DMS79 treated with DMSO at 0.1 percent for 48 hours (cell line): ENCODE measurements around the gene CHD9.
"Not testable (repeated sequence)": the region's sequence is repeated elsewhere in the genome, so short reads cannot be mapped to it uniquely, and the experiment has no call there.

ENCODE experiments used
- DNase-seq: peaks from one replicate; lab custom pipeline; 2025; lab: John Stamatoyannopoulos, UW

Gene CHD9

DNA sequence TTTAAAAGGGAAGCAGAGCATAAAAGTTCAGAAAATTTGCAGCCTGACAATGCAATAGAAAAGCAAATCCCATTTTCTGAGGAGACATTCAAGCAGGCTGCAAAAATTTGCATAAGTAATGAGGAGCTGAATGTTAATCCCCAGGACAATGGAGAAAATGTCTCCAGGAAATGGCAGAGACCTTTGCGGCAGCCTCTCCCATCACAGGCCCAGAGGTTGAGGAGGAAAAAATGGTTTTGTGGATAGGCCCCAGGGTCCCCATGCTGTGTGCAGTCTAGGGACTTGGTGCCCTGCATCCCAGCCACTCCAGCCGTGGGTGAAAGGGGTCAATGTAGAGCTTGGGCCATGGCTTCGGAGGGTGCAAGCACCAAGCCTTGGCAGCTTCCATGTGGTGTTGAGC, 19.5 kb downstream of the CHD9 start:
- DNase-seq = not testable (repeated sequence)

DNA sequence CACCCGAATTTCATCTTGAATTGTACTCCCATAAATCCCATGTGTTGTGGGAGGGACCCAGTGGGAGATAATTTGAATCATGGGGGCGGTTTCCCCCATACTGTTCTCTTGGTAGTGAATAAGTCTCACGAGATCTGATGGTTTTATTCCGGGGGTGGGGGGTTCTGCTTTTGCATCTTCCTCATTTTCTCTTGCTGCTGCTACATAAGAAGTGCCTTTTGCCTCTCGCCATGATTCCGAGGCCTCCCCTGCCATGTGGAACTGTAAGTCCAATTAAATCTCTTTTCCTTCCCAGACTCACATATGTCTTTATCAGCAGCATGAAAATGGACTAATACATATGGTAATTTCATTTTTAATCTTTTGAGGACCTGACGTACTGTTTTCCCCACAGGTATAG, 20.7 kb downstream of the CHD9 start:
- not testable (repeated sequence) for DNase-seq

DNA sequence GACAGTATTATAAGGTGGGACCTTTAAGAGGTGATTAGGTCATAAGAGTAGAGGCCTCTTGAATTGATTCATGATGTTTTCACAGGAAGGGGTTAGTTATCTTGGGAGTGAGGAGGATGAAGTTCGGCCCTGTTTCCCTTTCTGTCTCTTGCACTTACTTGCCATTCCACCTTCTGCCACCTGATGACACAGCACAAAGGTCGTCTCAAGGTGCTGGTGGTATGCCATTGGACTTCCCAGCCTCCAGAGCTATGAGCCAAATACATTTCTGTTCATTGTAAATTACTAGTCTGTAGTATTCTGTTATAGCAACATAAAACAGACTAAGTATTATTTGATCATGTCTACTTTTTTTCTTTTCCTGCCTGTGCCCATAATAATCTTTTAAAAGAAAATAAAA, 23.5 kb downstream of the CHD9 start:
- no peak for DNase-seq

DNA sequence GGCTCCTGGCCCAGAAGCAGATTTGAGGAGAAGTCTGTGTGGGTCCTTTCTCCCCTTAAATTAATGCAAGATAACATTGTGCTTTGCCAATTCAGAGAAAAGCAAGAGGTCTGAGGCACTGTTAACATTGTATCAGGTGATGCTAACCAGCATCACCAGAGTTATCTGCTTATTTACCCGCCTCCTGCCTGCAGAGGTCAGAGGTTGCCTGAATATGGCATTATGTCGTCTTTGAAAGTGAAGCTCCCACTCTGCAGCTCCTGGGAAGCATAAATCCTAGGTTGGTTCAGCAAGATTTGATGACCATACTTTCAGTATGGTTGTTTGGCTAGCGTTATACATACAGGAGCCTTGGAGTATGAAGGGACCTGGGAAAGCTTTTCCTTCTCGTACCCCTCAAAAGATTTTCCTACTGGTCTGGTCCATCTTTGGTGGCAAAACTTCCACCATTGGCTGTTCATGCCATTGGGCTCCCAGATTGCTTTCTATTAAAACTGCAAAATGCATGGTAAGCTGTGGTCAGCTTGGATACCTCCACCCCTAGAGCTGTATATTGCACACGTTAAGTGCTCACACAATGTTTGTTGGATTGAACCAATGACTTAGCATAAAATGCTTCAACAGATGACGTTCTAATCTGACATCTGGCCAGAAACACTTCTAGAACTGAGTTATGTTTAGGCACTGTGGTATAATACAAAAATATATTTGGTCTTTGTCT, 24.1 kb downstream of the CHD9 start:
- no peak for DNase-seq

DNA sequence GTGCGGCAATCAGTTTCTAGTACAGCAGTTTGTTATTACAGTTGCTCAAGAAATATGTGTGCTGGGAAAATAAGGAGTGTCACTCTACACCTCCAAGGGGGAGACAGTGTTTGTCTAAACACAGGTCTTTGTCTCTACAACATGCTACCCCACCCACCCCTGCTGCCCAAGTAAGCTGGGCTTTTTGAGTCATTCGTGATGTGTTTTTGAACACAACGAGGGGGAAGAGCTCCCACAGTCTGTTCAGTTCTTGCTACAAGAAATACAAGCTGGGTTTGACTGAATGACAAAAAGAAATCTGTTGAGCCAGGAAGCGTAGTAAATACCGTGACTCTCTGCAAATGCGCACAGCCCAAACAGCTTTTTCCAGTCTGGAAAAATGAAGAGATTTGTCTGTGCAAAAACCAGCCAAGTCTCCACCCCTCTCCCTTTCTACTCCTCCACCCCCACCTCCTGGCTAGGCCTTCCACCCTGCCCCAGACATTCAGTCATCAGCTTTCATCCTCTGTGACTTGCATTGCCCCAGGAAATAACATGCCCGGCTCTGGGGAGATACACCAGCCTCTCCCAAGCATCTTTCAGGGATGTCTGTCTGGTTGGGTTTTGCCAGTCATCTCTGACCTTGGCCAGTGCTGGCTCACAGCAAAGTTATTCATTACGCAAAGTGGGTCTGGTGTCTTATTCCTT, 25.7 kb downstream of the CHD9 start:
- DNase-seq = no peak

DNA sequence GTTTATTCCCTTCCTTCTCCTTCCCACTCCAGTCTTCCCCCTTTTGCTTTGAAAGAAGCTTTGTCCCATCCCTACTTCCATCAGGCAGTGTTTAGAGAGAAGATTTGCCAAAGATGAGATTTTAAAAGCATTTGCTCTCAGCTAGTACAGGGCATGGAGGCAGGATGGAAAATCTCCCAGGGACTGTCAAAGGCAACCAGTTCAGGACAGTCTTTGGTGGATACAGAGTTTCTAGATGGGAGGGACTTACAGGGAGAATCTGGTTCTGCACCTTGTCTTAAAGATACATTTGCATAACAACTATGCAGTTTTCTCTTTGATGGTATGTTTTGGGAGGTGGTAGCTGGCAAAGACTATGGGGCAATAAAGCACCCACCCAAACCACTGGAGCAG, 26.2 kb downstream of the CHD9 start:
- DNase-seq = no peak

DNA sequence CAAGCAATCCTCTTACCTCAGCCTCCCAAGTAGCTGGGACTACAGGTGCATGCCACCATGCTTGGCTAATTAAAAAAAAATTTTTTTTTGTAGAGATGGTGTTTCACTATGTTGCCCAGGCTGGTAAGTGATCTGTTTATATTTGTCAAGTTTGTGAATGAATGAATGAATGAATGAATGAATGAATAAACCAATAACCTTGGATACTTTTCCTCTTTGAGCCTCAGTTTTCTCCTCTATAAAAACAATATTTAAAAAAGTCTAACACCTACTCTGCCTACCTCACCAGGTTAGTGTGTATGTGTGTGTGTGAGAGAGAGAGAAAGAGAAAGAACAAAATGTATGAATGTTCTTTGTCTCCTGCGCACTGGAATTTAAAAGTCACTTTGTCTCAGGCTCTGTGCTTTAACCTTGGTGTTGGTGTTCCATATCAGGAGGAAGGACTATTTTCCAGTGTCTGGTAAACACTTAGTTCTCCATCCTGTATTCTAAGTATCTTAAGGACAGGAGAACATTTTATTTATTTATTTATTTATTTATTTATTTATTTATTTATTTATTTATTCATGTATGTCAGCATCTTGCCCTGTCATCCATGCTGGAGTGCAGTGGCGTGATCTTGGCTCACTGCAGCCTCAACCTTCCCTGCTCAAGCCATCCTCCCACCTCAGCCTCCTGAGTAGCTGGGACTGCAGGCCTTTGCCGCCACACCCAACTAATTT, 27.1 kb downstream of the CHD9 start:
- no peak for DNase-seq

DNA sequence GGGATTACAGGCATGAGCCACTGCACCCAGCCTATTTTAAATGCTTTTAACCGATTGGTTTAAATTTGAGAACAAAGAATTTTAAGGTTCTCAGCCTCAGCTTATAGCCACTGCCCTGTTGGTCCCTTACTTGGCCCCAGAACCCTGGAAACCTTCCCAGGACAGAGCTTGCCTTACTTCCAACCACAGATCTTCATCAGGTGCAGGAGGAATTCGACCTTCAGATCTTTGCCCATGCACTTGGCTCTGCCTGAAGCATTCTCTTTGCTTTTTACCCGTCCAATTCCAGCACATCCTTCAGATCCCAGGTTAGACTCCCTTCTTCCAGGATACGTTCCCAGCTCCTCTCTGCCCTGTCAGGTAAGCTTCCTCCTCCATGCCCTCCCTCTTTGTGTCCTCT, 27.7 kb downstream of the CHD9 start:
- DNase-seq = no peak

DNA sequence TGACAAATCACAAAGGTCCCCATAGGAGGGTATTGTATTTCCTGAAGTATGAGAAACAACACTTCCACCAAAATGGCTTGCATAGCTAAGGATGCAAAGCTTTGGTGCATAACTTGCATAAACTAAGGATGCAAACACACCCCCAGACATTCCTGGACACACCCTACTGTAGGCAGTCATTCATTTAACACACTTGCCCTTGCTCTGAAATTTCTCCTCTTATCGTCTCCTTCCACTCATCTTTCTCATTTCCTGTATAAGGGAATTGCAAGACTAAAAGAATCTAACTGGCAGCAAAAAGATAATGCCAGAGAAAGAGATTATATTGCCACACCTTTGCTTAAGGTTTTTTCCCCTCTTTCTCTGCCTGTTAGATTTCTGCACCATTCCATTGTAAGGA, 28.3 kb downstream of the CHD9 start:
- DNase-seq = no peak

DNA sequence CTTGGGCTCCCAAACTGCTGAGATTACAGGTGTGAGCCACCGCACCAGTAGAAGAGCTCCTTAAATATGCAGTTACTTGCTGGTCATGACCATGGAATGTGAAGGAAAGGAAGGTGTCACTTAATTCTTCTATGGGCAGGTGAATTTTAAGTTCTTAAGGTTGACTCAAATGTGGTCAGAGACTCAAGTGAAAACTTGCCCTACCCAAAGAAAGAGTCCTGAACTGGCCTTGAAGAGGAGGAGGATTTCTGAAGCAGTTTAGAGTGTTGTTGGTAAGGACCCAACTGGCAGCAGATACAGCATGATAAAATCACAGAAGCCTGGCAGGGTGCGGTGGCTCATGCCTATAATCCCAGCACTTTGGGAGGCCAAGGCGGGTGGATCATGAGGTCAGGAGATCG, 29.4 kb downstream of the CHD9 start:
- DNase-seq = no peak

DNA sequence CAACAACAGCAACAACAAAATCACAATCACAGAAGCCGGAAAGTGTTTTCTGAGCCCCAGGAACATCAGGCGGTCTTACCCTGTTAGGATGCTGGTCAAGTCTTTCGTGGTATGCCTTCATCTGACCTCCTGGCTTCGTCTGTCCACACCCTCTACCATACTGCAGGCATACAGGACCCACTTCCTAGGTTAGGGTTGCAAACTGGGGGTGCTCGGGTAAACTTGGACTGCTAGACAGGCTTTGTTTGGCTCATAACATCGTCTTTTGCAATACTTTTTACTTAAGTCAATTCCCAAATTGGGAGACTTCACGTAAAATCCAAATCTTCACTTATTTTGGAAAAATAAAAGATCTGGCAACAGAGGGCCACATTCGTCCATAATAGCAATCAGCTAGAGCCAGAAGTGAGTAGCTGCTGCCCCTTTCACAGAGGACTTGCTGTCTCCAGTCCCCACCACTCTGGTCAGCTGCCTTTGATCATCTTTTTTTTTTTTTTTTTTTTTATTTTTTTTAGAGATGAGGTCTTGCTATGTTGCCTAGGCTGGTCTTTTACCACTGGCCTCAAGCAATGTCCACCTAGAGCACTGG, 30.0 kb downstream of the CHD9 start:
- no peak for DNase-seq

DNA sequence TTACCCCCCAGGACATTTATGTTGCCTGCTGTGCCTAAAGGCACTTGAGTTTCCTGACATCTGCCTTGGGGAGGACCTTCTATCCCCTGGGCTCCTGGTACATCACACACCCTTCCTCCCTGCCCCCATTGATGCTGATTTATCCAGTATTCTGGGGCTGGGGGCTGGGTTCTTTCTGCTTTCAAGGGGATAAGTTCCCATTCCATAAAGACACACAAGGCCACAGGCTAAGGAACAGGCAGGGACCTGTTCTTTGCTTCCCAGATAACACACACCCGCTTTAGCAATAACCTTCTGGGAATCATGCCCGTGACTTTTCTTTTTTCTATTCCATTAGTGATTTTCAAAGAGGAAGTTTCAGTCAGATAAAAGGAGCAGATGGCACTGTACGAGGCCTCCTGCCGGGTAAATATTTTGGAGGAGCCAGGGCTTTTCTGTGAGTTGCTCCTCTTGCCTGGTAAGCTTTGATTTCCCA, 30.6 kb downstream of the CHD9 start:
- DNase-seq = peak; percentile 42

DNA sequence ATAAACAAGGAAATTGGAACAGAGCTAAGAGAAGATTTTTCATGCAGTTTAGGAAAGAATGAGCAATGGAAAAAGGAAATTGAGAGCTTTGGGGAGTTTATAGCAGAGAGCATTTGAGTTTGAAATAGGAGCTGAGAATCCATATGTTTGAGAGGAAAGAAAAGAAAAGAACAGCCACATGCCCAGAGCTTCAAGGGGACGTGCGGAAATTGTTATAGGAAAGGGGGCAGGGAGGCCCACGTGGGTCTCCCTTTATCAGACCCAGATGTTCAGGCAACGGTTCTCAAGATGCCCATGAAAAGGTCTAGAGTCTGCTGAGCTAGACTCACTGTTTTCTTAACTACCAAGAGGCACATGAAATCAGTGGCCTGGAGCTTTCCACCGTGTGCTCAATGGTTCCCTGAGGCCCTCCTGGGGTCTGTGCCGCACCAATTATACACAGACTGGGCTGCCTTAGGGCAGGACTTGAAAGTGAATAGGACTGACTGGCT, 31.2 kb downstream of the CHD9 start:
- no peak for DNase-seq

DNA sequence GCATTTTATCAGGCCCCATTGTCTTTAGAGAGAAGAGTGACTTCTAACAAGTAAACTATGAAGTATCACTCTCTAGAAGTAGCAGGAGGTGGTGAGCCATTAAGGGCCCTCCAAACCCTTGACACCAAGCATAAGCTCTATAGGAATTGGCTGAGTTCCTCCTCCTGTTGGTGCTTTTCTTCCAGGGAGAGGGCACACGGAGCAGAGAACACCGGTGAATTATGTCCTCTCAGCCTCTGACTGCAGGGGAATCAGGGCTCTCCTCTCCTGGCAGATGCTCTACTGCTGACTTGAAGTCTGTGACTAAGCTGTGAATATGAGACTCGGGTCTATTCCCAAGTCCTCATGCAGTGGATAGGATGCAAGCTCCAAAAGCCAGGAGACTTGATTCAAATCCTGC, 32.3 kb downstream of the CHD9 start:
- DNase-seq = peak; percentile 53

DNA sequence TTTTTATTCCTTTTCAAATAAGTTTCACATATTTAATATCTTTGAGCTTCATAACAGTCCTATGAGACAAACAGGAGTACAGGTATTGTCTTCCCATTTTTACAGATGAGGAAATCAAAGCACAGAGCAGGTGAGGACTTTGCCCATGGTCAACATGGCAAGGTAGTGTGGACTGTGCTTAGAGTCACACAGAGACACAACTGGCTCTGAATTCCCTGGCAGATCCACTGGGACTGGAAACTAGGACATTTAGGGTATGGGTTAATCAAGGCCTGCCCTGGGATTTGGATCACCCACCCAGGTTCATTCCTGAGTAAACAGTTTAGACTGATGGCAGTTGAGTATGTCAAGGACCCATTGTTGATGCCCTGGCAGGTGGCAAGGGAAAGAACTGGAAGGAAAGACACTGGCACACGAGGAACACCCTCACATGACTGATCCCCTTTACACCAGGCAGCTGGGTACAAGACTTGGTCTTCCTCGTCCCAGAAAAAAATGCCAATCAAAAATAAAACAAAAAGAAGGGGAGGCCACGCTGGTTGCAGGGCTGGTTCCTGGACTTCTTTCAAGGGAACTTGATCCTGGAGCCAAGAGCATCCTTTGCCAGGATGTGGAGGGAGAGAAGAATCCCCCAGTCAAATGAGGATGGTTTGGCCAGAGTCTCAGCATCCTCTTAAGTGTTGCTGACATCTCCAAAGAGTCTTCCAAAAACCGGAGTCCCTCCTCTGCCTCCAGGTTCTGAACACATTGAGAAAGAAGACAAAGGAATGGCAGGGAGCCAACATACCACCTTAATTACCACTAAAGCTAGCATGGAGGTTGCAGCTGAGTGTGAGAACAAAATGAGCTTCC, 34.9 kb downstream of the CHD9 start:
- DNase-seq = peak; percentile 42

DNA sequence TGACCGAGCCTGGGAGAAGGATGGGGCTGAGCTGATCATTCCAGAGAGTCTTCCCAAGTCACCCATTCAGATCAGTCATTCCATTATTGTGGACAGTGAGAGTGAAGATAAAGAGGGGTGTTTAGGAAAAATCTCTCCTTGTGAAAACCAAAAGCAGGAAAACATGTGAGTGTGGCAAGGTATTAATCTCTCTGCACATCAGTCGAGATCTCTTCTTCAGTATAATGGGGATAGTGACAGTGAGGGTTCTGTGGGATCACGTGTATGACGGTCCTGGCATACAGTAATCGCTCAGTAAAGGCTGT, 35.4 kb downstream of the CHD9 start:
- DNase-seq = no peak

DNA sequence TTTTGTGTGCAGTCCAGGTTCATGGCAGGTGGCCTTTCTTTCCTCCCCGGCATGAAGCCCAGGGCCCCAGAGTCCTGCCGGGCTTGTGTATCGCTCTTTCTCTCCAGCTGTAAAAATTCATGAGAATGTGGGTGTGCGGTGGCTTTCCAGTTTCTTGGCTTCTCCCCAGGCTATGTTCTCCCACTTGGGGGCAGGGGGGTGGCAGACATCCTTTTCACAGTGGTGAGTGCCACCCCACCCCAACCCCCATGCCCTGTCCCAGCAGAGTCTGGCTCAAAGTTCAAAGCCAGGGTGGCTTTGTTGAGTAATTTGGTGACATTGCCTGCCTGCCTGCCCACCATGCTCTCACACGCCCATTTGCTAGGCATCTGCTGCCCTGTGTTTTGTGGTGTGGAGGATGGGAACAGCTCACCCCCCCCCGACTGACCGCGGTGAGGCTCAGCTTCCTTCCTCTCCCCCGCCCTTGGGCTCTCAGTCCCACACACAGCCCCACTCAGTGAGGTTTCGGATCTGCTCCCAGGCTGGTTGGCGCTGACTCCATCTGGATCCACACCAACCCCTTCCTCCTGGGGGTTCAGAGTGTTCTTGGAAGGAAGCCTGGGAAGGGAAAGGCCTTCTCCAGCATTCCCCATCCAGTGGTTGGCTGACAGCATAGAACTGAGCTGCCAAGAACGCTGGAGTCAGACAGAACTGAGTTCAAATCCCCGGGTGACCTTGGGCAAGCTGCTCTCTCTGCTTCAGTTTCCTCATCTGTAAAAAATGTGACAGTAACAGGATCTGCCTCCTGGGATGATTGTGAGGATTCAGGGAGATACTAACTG, 36.0 kb downstream of the CHD9 start:
- DNase-seq = no peak

DNA sequence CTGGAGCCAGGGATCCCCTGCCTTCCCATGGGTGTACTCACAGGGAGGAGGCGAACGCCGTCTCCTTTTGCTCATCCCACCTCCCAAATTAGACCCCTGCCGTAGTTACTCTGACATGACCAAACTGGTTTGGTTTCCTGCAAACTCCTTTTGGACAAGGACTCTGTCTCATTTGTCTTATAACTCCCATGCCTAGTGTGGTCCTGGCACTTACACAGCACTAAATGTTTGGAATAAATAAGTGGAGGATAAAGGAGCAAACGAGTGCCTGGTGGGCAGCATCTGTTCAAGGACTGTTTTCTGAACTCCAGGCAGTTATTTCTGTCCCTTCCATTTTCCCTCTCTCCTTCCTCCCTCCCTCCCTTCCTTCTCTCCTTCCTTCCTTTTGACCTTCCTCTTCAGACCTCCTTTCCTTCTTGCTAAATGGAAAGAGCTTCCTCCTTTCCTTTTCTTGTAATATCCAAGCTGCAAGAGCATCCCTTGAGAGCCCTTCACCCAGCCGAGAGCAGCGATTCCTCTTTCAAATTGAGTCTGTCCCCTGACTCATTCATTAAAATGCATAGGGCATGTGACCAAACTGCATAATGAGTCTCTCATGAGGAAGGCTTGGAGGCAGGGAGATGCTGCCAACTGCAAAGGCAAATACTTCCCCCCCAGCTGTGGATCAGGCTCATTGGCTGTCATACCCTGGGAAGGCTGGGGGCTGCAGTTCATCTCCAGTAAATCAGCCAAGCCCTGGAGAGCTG, 36.8 kb downstream of the CHD9 start:
- DNase-seq = peak; percentile 79

DNA sequence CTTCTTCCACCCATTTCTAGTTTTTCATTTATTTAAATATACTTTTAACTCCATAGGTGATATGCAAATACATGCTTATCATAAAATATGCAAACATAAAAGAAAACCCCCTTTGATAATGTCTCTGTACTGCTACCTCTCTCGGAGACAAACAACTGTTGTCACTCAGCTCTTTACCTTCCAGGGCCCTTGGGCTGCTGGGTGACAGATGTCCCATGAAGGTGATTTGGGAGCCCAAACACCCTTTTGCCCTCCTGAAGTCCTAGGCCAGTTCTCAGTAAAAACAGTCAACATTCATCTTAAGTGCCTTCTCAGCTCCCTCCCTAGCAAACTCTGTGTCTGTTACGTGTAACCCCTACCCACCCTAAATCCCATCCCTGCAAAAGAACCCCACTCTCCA, 37.5 kb downstream of the CHD9 start:
- DNase-seq = no peak

DNA sequence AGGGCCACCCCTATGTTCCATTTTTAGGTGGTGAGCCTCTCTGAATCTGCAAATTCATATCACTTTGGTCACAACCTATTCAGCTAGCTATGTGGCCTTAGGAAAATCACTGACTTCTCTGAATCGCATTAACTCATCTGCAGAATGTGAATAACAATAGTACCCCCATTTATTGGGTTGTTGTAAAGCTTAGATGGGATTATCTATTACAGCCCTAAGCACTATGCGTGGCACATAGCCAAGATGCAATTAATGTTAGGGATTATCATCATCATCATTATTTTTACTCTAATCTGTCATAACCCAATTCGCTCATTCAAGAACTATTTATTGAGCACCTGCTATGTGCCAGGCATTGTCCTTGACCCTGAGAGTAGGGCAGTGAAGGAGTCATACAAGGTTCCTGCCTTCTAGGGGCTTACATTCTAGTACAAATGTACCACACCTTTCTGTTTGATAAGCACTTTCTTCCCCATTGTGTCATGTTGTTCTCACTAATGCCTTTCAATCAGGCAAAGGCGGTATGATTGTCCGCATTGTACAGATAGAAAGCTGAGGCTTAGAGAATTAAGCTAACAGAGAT, 38.5 kb downstream of the CHD9 start:
- no peak for DNase-seq
